GM13976 (cell line): ENCODE results near the gene TNFRSF14.

ENCODE experiments used
- DNase-seq: peaks from one replicate; pipeline ENCODE4 v3.0.0; 2012; ENCODE audit warnings: low spot score
- CTCF ChIP-seq: IDR thresholded peaks from 2 replicates; pipeline ENCODE4 v1.5.1; 2012; ENCODE audit warnings: borderline replicate concordance, mild to moderate bottlenecking; ENCODE audit not compliant: insufficient read depth; ENCODE audit errors: extremely low read depth, missing control alignments, control extremely low read depth
- in situ Hi-C: fragments of 300-500 bp; cut with MboI; formaldehyde crosslinking; loops from one replicate; pipeline ENCODE4 v1.12.0; 2022; ENCODE audit warnings: low sequenced_read_pairs, mixed read lengths, inconsistent platforms; ENCODE audit not compliant: unreplicated experiment

The TNFRSF14 gene

GRCh38 chr1:2561898-2562895 lies 6.0 kb downstream of the TNFRSF14 start:
- no peak for DNase-seq
- TF ChIP-seq CTCF, result peak; percentile 44
- in situ Hi-C loops, result no loop called here

GRCh38 chr1:2563205-2563604 lies 7.0 kb downstream of the TNFRSF14 start:
- TF ChIP-seq CTCF, result no peak
- DNase-seq, result no peak
- in situ Hi-C loops, result no loop called here

GRCh38 chr1:2564006-2564814 lies 8.0 kb downstream of the TNFRSF14 start:
- no peak for DNase-seq
- in situ Hi-C loops, result no loop called here
- no peak for TF ChIP-seq CTCF

GRCh38 chr1:2564815-2565374 lies 8.7 kb downstream of the TNFRSF14 start:
- no peak for TF ChIP-seq CTCF
- in situ Hi-C loops, result no loop called here
- no peak for DNase-seq

GRCh38 chr1:2566101-2567045 lies 10.2 kb downstream of the TNFRSF14 start:
- TF ChIP-seq CTCF, result no peak
- in situ Hi-C loops, result no loop called here
- no peak for DNase-seq
